Breast epithelium (tissue), 4 donors: ENCODE measurements around the gene DECR2. TPM values are rescaled to one million over a fixed set of nuclear protein-coding genes. Genes with fewer than 3 reads are reported as not detected.

ENCODE experiments used
- DNase-seq, 2 donors: peaks; one replicate each; pipeline ENCODE4 v3.0.0-alpha.2; 2019; ENCODE audit warnings: low spot score in 2 of 2
- H3K27ac ChIP-seq, 2 donors: fragments of 200-600 bp; sonication (generic) in 1 of 2; one replicate each; pipeline ENCODE4 v1.5.1; 2016 to 2019; ENCODE audit warnings: mild to moderate bottlenecking in 1 of 2
- H3K27me3 ChIP-seq, 2 donors: fragments of 200-600 bp; sonication (generic) in 1 of 2; one replicate each; pipeline versions ENCODE4 v1.5.1 to v1.6.0; 2017 to 2019; ENCODE audit warnings: control low read depth in 1 of 2, mild to moderate bottlenecking in 1 of 2
- H3K36me3 ChIP-seq: fragments of 200-600 bp; one replicate; pipeline ENCODE4 v1.5.1; 2019
- H3K4me1 ChIP-seq, 2 donors: fragments of 200-600 bp; sonication (generic); one replicate each; pipeline ENCODE4 v1.5.1; 2016 to 2019; ENCODE audit warnings: control low read depth in 1 of 2
- H3K4me3 ChIP-seq, 3 donors: fragments of 200-600 bp; sonication (generic); 1 replicate in 2 of 3; 2 replicates in 1 of 3; pipeline ENCODE4 v1.5.1; 2016 to 2019; ENCODE audit warnings: mild to moderate bottlenecking in 3 of 3, moderate library complexity in 2 of 3
- H3K9me3 ChIP-seq, 2 donors: fragments of 200-600 bp; sonication (generic) in 1 of 2; one replicate each; pipeline ENCODE4 v1.5.1; 2016 to 2019; ENCODE audit warnings: control low read depth in 1 of 2
- POLR2A ChIP-seq: fragments of 450-650 bp; IDR thresholded peaks from one replicate; pipeline ENCODE4 v1.6.1; 2016; ENCODE audit warnings: antibody characterized with exemption, mild to moderate bottlenecking, moderate library complexity
- POLR2AphosphoS5 ChIP-seq, 3 donors: sonication (generic); formaldehyde crosslinking; IDR thresholded peaks; one replicate each; pipeline ENCODE4 v1.6.1; 2017; ENCODE audit warnings: antibody characterized with exemption in 3 of 3
- intact Hi-C: fragments of 100-400 bp; cut with DNase I; formaldehyde crosslinking; loops from one replicate; pipeline ENCODE4 v1.15.1; 2023; ENCODE audit warnings: low total_unique reads
- total RNA-seq, 3 donors: library from RNA; depleted of rRNA; stranded (reverse); fragments of >200 nt; gene quantifications; one replicate each; pipeline ENCODE4 v1.1.0, GENCODE V29; 2016
- TF ChIP-seq, protein P1 (sequence below), 3 donors: fragments of 450-650 bp; IDR thresholded peaks; one replicate each; pipeline ENCODE4 v1.5.1; 2016 to 2017; ENCODE audit warnings: antibody characterized with exemption in 3 of 3, mild to moderate bottlenecking in 3 of 3, moderate library complexity in 3 of 3

DECR2 gene
- total RNA-seq, 3 donors from 2014 or later: 19.4 to 30.5 (median 28.7) TPM

- DNase-seq: no peak
- no peaks in the 10 kb centered on the region for H3K27me3 ChIP-seq
- no peak overlapping the region for H3K27ac ChIP-seq
- intact Hi-C loops: no loop called here
- no peak overlapping the region for H3K4me3 ChIP-seq
- no peaks in the 10 kb centered on the region for H3K4me1 ChIP-seq
- H3K36me3 ChIP-seq: no peaks in the 10 kb centered on the region
- no peaks in the 10 kb centered on the region for H3K9me3 ChIP-seq
- TF ChIP-seq POLR2A (no peak), POLR2AphosphoS5 (IDR thresholded peaks at IDR 0.05) (no peak)
- TF ChIP-seq, protein P1, sequence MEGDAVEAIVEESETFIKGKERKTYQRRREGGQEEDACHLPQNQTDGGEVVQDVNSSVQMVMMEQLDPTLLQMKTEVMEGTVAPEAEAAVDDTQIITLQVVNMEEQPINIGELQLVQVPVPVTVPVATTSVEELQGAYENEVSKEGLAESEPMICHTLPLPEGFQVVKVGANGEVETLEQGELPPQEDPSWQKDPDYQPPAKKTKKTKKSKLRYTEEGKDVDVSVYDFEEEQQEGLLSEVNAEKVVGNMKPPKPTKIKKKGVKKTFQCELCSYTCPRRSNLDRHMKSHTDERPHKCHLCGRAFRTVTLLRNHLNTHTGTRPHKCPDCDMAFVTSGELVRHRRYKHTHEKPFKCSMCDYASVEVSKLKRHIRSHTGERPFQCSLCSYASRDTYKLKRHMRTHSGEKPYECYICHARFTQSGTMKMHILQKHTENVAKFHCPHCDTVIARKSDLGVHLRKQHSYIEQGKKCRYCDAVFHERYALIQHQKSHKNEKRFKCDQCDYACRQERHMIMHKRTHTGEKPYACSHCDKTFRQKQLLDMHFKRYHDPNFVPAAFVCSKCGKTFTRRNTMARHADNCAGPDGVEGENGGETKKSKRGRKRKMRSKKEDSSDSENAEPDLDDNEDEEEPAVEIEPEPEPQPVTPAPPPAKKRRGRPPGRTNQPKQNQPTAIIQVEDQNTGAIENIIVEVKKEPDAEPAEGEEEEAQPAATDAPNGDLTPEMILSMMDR (IDR thresholded peaks at IDR 0.05): no peak
Observed at GRCh38 chr16:405548-406506, 4.1 kb downstream of the DECR2 start.

DNA sequence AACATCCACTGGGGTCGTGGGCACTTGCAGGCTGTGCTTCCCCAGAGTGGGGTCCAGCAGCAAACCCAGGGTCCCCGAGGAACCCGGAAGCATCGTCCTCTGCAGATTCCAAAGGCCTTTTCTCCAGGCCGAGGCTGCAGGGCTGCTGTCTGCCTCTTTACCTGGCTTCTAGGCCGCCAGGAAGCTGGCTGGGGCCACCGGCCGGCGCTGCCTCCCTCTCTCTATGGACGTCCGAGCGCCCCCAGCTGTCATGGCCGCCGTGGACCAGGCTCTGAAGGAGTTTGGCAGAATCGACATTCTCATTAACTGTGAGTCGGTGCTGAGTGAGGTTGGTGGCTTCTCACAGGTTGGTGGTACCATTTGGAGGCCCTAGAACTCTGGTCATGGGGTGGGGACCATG is 5.6 kb downstream of the DECR2 start:
- Histone ChIP-seq H3K27ac (no peak overlapping the region), H3K9me3 (no peaks in the 10 kb centered on the region), H3K4me1 (no peaks in the 10 kb centered on the region), H3K4me3 (no peak overlapping the region), H3K27me3 (no peaks in the 10 kb centered on the region), H3K36me3 (no peaks in the 10 kb centered on the region)
- intact Hi-C loops: no loop called here
- no peak for TF ChIP-seq POLR2AphosphoS5 (IDR thresholded peaks at IDR 0.05)
- no peak for TF ChIP-seq POLR2A
- TF ChIP-seq, protein P1 (IDR thresholded peaks at IDR 0.05): no peak
- no peak for DNase-seq

- no peak for DNase-seq
- TF ChIP-seq, protein P1 (IDR thresholded peaks at IDR 0.05): no peak
- intact Hi-C loops: no loop called here
- Histone ChIP-seq H3K36me3 (no peaks in the 10 kb centered on the region), H3K27ac (no peak overlapping the region), H3K4me3 (no peak overlapping the region), H3K9me3 (no peaks in the 10 kb centered on the region), H3K27me3 (no peaks in the 10 kb centered on the region), H3K4me1 (no peaks in the 10 kb centered on the region)
Observed at GRCh38 chr16:410516-411178, 9.0 kb downstream of the DECR2 start.

- no peak overlapping the region for H3K27ac ChIP-seq
- no peak for DNase-seq
- TF ChIP-seq, protein P1 (IDR thresholded peaks at IDR 0.05): no peak
- TF ChIP-seq POLR2AphosphoS5 (IDR thresholded peaks at IDR 0.05) (no peak), POLR2A (no peak)
- H3K4me1 ChIP-seq: no peaks in the 10 kb centered on the region
- no peaks in the 10 kb centered on the region for H3K9me3 ChIP-seq
- no peak overlapping the region for H3K4me3 ChIP-seq
- no peaks in the 10 kb centered on the region for H3K36me3 ChIP-seq
- intact Hi-C loops: no loop called here
- no peaks in the 10 kb centered on the region for H3K27me3 ChIP-seq
Observed at GRCh38 chr16:411576-412265, 10.0 kb downstream of the DECR2 start.
